ENCODE data around the gene LDLRAD4.
"Not testable (repeated sequence)": the region's sequence is repeated elsewhere in the genome, so short reads cannot be mapped to it uniquely, and the experiment has no call there.

The LDLRAD4 gene

GRCh38 chr18:13253786-13254688, 35.5 kb downstream of the LDLRAD4 start:
- DNase-seq, result no peak

GRCh38 chr18:13254971-13255927, 36.7 kb downstream of the LDLRAD4 start:
- no peak for DNase-seq

- DNase-seq, result no peak
Observed at GRCh38 chr18:13256444-13257305, 38.1 kb downstream of the LDLRAD4 start.

GRCh38 chr18:13257361-13257980, 38.9 kb downstream of the LDLRAD4 start:
- DNase-seq, result no peak

GRCh38 chr18:13258921-13259320, 40.4 kb downstream of the LDLRAD4 start:
- no peak for DNase-seq

- no peak for DNase-seq
Observed at GRCh38 chr18:13259701-13260100, 41.1 kb downstream of the LDLRAD4 start.

GRCh38 chr18:13260197-13260934, 41.8 kb downstream of the LDLRAD4 start:
- no peak for DNase-seq

- no peak for DNase-seq
Observed at GRCh38 chr18:13260935-13261640, 42.5 kb downstream of the LDLRAD4 start.

GRCh38 chr18:13261661-13262357, 43.2 kb downstream of the LDLRAD4 start:
- no peak for DNase-seq

- not testable (repeated sequence) for DNase-seq
Observed at GRCh38 chr18:13262358-13262680, 43.8 kb downstream of the LDLRAD4 start.

- DNase-seq, result no peak
Observed at GRCh38 chr18:13262839-13263691, 44.5 kb downstream of the LDLRAD4 start.

GRCh38 chr18:13264091-13265007, 45.8 kb downstream of the LDLRAD4 start:
- no peak for DNase-seq

GRCh38 chr18:13265008-13265910, 46.7 kb downstream of the LDLRAD4 start:
- DNase-seq, result no peak

- DNase-seq, result no peak
Observed at GRCh38 chr18:13265911-13266217, 47.3 kb downstream of the LDLRAD4 start.

- no peak for DNase-seq
Observed at GRCh38 chr18:13266218-13267100, 47.9 kb downstream of the LDLRAD4 start.

GRCh38 chr18:13267431-13267873, 48.9 kb downstream of the LDLRAD4 start:
- DNase-seq, result no peak
